WTC11 (cell line): ENCODE data around the gene TMPRSS3. TPM values are rescaled to one million over a fixed set of nuclear protein-coding genes. Genes with fewer than 3 reads are reported as not detected.

Source experiments
- ATAC-seq: fragments of 200-7000 bp; cut with Tn5 transposase; 2 replicates; pipeline ENCODE4 v1.10.0; 2021; ENCODE audit warnings: mild to moderate bottlenecking, moderate library complexity
- CTCF ChIA-PET: fragments of 300-600 bp; sonication (Branson Sonifier 250); formaldehyde crosslinking; loops from one replicate; lab custom pipeline; 2021; ENCODE audit warnings: antibody characterized with exemption; lab: Charles Lee
- POLR2A ChIA-PET: fragments of 350-600 bp; sonication (Branson Sonifier 250); formaldehyde crosslinking; loops from one replicate; lab custom pipeline; 2021; ENCODE audit warnings: antibody characterized with exemption; lab: Charles Lee
- DNase-seq: peaks from one replicate; pipeline ENCODE4 v3.0.0; 2021; ENCODE audit warnings: low spot score
- H3K27ac Mint-ChIP-seq: 2 replicates; pipeline ENCODE4 v1.8.0; 2021; ENCODE audit warnings: mixed read lengths
- H3K27me3 Mint-ChIP-seq: 2 replicates; pipeline ENCODE4 v1.8.0; 2021; ENCODE audit warnings: low read depth, mild to moderate bottlenecking, moderate library complexity, mixed read lengths
- H3K36me3 Mint-ChIP-seq: 2 replicates; pipeline ENCODE4 v1.8.0; 2021; ENCODE audit warnings: mixed read lengths
- H3K4me1 Mint-ChIP-seq: 2 replicates; pipeline ENCODE4 v1.8.0; 2022; ENCODE audit warnings: mixed read lengths
- H3K4me3 Mint-ChIP-seq: 2 replicates; pipeline ENCODE4 v1.8.0; 2021; ENCODE audit warnings: mild to moderate bottlenecking, moderate library complexity, mixed read lengths
- H3K9me3 Mint-ChIP-seq: 2 replicates; pipeline ENCODE4 v1.8.0; 2021; ENCODE audit warnings: mixed read lengths
- ATF1 ChIP-seq: sonication (generic); formaldehyde crosslinking; IDR thresholded peaks from 2 replicates; pipeline ENCODE4 v1.8.1; 2023; ENCODE audit warnings: mild to moderate bottlenecking, moderate library complexity, missing genetic modification reagents
- CREM ChIP-seq: sonication (generic); formaldehyde crosslinking; IDR thresholded peaks from 2 replicates; pipeline ENCODE4 v1.8.1; 2022; ENCODE audit warnings: mild to moderate bottlenecking, missing genetic modification reagents, moderate library complexity
- GTF2I ChIP-seq: fragments of 250-450 bp; sonication (Bioruptor Pico); conservative IDR thresholded peaks from 2 replicates; pipeline ENCODE4 v1.4.0; 2021; ENCODE audit warnings: mild to moderate bottlenecking
- JAZF1 ChIP-seq: fragments of 250-450 bp; sonication (Bioruptor Pico); IDR thresholded peaks from 2 replicates; pipeline ENCODE4 v1.9.0; 2021; ENCODE audit warnings: moderate library complexity, mild to moderate bottlenecking, inconsistent platforms
- NFE2L1 ChIP-seq: sonication (generic); formaldehyde crosslinking; IDR thresholded peaks from 2 replicates; pipeline ENCODE4 v1.8.1; 2023; ENCODE audit warnings: missing genetic modification reagents
- NR1H2 ChIP-seq: sonication (generic); formaldehyde crosslinking; IDR thresholded peaks from 2 replicates; pipeline ENCODE4 v1.9.0; 2021; ENCODE audit warnings: mild to moderate bottlenecking, moderate library complexity, missing genetic modification reagents
- OVOL2 ChIP-seq: fragments of 250-450 bp; sonication (Bioruptor Pico); IDR thresholded peaks from 2 replicates; pipeline ENCODE4 v1.9.0; 2021; ENCODE audit warnings: mild to moderate bottlenecking, borderline replicate concordance
- RORB ChIP-seq: fragments of 250-450 bp; sonication (Bioruptor Pico); IDR thresholded peaks from 2 replicates; pipeline ENCODE4 v1.9.0; 2021; ENCODE audit warnings: mild to moderate bottlenecking
- SP1 ChIP-seq: sonication (generic); formaldehyde crosslinking; conservative IDR thresholded peaks from 2 replicates; pipeline ENCODE4 v1.8.1; 2022; ENCODE audit warnings: missing genetic modification reagents
- TEAD1 ChIP-seq: sonication (generic); formaldehyde crosslinking; IDR thresholded peaks from 2 replicates; pipeline ENCODE4 v1.8.0; 2022; ENCODE audit warnings: mild to moderate bottlenecking, missing genetic modification reagents
- TEAD4 ChIP-seq: sonication (generic); formaldehyde crosslinking; IDR thresholded peaks from 2 replicates; pipeline ENCODE4 v1.8.0; 2022; ENCODE audit warnings: mild to moderate bottlenecking, missing genetic modification reagents
- ZNF423 ChIP-seq: fragments of 250-450 bp; sonication (Bioruptor Pico); IDR thresholded peaks from 2 replicates; pipeline ENCODE4 v2.1.2; 2022; ENCODE audit warnings: mild to moderate bottlenecking, moderate library complexity
- total RNA-seq: library from RNA; stranded (reverse); gene quantifications from 3 replicates; pipeline ENCODE4 v1.2.3, GENCODE V29; 2021
- TF ChIP-seq, protein P1 (sequence below): sonication (generic); formaldehyde crosslinking; IDR thresholded peaks from 2 replicates; pipeline ENCODE4 v1.8.0; 2022; ENCODE audit warnings: missing genetic modification reagents
- TF ChIP-seq, protein P2 (sequence below): sonication (generic); formaldehyde crosslinking; IDR thresholded peaks from 2 replicates; pipeline ENCODE4 v1.8.0; 2022; ENCODE audit warnings: mild to moderate bottlenecking, missing genetic modification reagents
- TF ChIP-seq, protein P3 (sequence below): fragments of 250-450 bp; sonication (Bioruptor Pico); IDR thresholded peaks from 2 replicates; pipeline ENCODE4 v1.9.0; 2021; ENCODE audit warnings: moderate library complexity, mild to moderate bottlenecking, inconsistent platforms, borderline replicate concordance
- TF ChIP-seq, protein P4 (sequence below): sonication (generic); formaldehyde crosslinking; IDR thresholded peaks from 2 replicates; pipeline ENCODE4 v1.8.1; 2023; ENCODE audit warnings: mild to moderate bottlenecking, missing genetic modification reagents, moderate library complexity
- TF ChIP-seq, protein P5 (sequence below): sonication (generic); formaldehyde crosslinking; IDR thresholded peaks from 2 replicates; pipeline ENCODE4 v1.8.1; 2022; ENCODE audit warnings: low read depth, mild to moderate bottlenecking, moderate library complexity, missing genetic modification reagents, borderline replicate concordance
- TF ChIP-seq, protein P6 (sequence below): sonication (generic); formaldehyde crosslinking; conservative IDR thresholded peaks from 2 replicates; pipeline ENCODE4 v1.8.1; 2022; ENCODE audit warnings: mild to moderate bottlenecking, missing genetic modification reagents
- TF ChIP-seq, protein P7 (sequence below): sonication (generic); formaldehyde crosslinking; conservative IDR thresholded peaks from 2 replicates; pipeline ENCODE4 v1.8.1; 2023; ENCODE audit warnings: mild to moderate bottlenecking, low read depth, missing genetic modification reagents, moderate library complexity
- TF ChIP-seq, protein P8 (sequence below): fragments of 250-450 bp; sonication (Bioruptor Pico); IDR thresholded peaks from 2 replicates; pipeline ENCODE4 v2.1.2; 2022; ENCODE audit warnings: mild to moderate bottlenecking, moderate library complexity
- TF ChIP-seq, protein P9 (sequence below): sonication (generic); formaldehyde crosslinking; IDR thresholded peaks from 2 replicates; pipeline ENCODE4 v1.8.0; 2022; ENCODE audit warnings: mild to moderate bottlenecking, missing genetic modification reagents

TMPRSS3 gene
- total RNA-seq, 1 experiment from 2014 or later, result 0.39 TPM

DNA sequence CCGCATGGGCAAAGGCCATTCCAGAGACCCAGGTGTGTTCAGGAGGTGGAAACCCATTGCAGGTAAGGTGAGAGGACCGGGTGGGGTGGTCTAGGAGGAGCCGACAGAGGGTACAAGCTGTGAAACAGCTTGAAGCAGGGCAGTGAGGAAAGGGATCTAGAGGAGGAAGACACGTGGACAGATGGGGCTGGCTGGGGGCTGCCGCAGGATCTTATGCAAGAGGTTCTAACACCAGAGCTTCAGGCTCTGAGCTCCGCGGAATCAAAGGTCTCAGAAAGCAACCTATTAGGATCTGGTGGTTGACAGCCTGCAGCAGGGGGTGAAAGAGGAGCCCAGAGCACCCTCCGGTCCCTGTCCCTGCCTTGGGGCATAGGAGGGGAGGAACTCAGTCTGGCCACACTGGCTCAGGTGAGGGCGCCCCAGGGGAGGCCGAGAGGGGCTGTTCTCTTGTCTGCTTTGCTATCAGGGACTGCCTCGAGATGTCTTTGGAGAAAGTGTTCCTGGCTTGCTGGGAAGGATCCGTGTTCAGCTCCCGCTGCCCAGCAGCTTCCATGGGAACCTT is 31.5 kb downstream of the TMPRSS3 start (continued):
- TF ChIP-seq, protein P1, sequence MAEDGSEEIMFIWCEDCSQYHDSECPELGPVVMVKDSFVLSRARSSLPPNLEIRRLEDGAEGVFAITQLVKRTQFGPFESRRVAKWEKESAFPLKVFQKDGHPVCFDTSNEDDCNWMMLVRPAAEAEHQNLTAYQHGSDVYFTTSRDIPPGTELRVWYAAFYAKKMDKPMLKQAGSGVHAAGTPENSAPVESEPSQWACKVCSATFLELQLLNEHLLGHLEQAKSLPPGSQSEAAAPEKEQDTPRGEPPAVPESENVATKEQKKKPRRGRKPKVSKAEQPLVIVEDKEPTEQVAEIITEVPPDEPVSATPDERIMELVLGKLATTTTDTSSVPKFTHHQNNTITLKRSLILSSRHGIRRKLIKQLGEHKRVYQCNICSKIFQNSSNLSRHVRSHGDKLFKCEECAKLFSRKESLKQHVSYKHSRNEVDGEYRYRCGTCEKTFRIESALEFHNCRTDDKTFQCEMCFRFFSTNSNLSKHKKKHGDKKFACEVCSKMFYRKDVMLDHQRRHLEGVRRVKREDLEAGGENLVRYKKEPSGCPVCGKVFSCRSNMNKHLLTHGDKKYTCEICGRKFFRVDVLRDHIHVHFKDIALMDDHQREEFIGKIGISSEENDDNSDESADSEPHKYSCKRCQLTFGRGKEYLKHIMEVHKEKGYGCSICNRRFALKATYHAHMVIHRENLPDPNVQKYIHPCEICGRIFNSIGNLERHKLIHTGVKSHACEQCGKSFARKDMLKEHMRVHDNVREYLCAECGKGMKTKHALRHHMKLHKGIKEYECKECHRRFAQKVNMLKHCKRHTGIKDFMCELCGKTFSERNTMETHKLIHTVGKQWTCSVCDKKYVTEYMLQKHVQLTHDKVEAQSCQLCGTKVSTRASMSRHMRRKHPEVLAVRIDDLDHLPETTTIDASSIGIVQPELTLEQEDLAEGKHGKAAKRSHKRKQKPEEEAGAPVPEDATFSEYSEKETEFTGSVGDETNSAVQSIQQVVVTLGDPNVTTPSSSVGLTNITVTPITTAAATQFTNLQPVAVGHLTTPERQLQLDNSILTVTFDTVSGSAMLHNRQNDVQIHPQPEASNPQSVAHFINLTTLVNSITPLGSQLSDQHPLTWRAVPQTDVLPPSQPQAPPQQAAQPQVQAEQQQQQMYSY (CRISPR knock-in tag), result no peak
- TF ChIP-seq, protein P2, sequence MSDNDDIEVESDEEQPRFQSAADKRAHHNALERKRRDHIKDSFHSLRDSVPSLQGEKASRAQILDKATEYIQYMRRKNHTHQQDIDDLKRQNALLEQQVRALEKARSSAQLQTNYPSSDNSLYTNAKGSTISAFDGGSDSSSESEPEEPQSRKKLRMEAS, result no peak
- TF ChIP-seq GTF2I, result no peak
- TF ChIP-seq, protein P3, sequence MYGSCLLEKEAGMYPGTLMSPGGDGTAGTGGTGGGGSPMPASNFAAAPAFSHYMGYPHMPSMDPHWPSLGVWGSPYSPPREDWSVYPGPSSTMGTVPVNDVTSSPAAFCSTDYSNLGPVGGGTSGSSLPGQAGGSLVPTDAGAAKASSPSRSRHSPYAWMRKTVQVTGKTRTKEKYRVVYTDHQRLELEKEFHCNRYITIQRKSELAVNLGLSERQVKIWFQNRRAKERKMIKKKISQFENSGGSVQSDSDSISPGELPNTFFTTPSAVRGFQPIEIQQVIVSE (CRISPR knock-in tag), result no peak
- TF ChIP-seq TEAD1 (CRISPR knock-in tag), result no peak

DNA sequence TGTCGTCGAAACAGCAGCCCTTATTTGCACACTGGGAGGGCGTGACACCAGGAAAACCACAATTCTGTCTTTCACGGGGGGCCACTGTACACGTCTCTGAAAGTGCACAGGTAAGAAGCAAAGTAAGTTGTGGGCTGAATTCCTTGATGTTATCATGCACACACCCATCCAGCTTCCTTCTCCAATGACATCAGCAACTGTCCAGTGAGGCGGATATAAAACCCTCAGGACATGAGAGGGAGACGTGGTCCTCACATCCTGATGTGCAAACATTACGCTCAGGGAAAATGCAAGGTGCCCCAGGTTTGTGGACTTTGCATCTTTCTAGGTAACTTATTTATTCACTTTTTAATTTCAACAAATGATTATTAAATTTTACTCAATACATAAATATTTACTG is 32.5 kb downstream of the TMPRSS3 start:
- ATAC-seq (no peak), DNase-seq (no peak)
- Mint-ChIP-seq H3K36me3 (peaks cover 12% of the 10 kb centered on the region), H3K4me3 (no peak overlapping the region)
- no peak for TF ChIP-seq CREM (CRISPR knock-in tag)
- TF ChIP-seq OVOL2 (CRISPR knock-in tag), result no peak
- TF ChIP-seq, protein P4, sequence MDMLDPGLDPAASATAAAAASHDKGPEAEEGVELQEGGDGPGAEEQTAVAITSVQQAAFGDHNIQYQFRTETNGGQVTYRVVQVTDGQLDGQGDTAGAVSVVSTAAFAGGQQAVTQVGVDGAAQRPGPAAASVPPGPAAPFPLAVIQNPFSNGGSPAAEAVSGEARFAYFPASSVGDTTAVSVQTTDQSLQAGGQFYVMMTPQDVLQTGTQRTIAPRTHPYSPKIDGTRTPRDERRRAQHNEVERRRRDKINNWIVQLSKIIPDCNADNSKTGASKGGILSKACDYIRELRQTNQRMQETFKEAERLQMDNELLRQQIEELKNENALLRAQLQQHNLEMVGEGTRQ (CRISPR knock-in tag), result no peak
- TF ChIP-seq SP1, result no peak
- TF ChIP-seq RORB (CRISPR knock-in tag), result no peak
- TF ChIP-seq ZNF423 (CRISPR knock-in tag), result no peak
- TF ChIP-seq, all 79 proteins: peak for 0
- Mint-ChIP-seq H3K27me3 (no peaks in the 10 kb centered on the region; the same call in 1 of the 2 replicates), H3K27ac (no peak overlapping the region), H3K4me1 (peaks cover 2% of the 10 kb centered on the region; the same call in 1 of the 2 replicates), H3K9me3 (peaks cover 20% of the 10 kb centered on the region)
- CTCF ChIA-PET, result interaction anchor here (0.6 kb wide), 1 partner anchor 18 kb away, joined by 3 read pairs; no protein-coding TSS in a partner anchor
- POLR2A ChIA-PET, result no interaction called here

DNA sequence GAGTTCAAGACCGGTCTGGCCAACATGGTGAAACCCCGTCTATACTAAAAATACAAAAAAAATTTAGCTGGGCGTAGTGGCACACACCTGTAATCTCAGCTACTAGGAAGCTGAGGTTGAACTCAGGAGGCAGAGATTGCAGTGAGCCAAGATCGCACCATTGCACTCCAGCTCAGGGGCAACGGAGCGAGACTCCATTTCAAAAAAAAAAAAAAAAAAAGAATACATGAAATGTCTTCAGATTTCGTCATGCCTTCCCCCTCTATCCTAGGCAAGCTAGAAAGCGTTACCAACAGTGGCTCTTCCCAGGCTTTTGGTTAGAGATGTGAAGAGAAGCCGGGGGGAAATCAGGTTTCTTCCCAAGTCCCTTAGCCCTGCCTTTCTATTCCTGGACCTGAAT is 33.2 kb downstream of the TMPRSS3 start:
- no peaks in the 10 kb centered on the region; the same call in 1 of the 2 replicates for H3K27me3 Mint-ChIP-seq
- ChIA-PET CTCF (interaction anchor here (0.6 to 2.3 kb wide), 6 partner anchors 19 to 360 kb away, joined by 3 to 10 read pairs (median 3); no protein-coding TSS in a partner anchor), POLR2A (no interaction called here)
- peaks cover 24% of the 10 kb centered on the region for H3K9me3 Mint-ChIP-seq
- H3K36me3 Mint-ChIP-seq, result peaks cover 12% of the 10 kb centered on the region
- H3K4me3 Mint-ChIP-seq, result no peak overlapping the region
- ATAC-seq (no peak), DNase-seq (no peak)
- peaks cover 2% of the 10 kb centered on the region; the same call in 1 of the 2 replicates for H3K4me1 Mint-ChIP-seq
- H3K27ac Mint-ChIP-seq, result no peak overlapping the region
- TF ChIP-seq, protein P5, sequence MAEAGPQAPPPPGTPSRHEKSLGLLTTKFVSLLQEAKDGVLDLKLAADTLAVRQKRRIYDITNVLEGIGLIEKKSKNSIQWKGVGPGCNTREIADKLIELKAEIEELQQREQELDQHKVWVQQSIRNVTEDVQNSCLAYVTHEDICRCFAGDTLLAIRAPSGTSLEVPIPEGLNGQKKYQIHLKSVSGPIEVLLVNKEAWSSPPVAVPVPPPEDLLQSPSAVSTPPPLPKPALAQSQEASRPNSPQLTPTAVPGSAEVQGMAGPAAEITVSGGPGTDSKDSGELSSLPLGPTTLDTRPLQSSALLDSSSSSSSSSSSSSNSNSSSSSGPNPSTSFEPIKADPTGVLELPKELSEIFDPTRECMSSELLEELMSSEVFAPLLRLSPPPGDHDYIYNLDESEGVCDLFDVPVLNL (CRISPR knock-in tag), result no peak
- TF ChIP-seq ATF1 (CRISPR knock-in tag) (no peak), NR1H2 (no peak), JAZF1 (CRISPR knock-in tag) (no peak), NFE2L1 (CRISPR knock-in tag) (no peak), TEAD4 (no peak)
- TF ChIP-seq, protein P6, sequence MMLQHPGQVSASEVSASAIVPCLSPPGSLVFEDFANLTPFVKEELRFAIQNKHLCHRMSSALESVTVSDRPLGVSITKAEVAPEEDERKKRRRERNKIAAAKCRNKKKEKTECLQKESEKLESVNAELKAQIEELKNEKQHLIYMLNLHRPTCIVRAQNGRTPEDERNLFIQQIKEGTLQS (CRISPR knock-in tag), result no peak
- TF ChIP-seq, protein P7, sequence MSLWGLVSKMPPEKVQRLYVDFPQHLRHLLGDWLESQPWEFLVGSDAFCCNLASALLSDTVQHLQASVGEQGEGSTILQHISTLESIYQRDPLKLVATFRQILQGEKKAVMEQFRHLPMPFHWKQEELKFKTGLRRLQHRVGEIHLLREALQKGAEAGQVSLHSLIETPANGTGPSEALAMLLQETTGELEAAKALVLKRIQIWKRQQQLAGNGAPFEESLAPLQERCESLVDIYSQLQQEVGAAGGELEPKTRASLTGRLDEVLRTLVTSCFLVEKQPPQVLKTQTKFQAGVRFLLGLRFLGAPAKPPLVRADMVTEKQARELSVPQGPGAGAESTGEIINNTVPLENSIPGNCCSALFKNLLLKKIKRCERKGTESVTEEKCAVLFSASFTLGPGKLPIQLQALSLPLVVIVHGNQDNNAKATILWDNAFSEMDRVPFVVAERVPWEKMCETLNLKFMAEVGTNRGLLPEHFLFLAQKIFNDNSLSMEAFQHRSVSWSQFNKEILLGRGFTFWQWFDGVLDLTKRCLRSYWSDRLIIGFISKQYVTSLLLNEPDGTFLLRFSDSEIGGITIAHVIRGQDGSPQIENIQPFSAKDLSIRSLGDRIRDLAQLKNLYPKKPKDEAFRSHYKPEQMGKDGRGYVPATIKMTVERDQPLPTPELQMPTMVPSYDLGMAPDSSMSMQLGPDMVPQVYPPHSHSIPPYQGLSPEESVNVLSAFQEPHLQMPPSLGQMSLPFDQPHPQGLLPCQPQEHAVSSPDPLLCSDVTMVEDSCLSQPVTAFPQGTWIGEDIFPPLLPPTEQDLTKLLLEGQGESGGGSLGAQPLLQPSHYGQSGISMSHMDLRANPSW (CRISPR knock-in tag), result no peak
- TF ChIP-seq, protein P8, sequence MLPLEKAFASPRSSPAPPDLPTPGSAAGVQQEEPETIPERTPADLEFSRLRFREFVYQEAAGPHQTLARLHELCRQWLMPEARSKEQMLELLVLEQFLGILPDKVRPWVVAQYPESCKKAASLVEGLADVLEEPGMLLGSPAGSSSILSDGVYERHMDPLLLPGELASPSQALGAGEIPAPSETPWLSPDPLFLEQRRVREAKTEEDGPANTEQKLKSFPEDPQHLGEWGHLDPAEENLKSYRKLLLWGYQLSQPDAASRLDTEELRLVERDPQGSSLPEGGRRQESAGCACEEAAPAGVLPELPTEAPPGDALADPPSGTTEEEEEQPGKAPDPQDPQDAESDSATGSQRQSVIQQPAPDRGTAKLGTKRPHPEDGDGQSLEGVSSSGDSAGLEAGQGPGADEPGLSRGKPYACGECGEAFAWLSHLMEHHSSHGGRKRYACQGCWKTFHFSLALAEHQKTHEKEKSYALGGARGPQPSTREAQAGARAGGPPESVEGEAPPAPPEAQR, result no peak
- TF ChIP-seq, protein P9, sequence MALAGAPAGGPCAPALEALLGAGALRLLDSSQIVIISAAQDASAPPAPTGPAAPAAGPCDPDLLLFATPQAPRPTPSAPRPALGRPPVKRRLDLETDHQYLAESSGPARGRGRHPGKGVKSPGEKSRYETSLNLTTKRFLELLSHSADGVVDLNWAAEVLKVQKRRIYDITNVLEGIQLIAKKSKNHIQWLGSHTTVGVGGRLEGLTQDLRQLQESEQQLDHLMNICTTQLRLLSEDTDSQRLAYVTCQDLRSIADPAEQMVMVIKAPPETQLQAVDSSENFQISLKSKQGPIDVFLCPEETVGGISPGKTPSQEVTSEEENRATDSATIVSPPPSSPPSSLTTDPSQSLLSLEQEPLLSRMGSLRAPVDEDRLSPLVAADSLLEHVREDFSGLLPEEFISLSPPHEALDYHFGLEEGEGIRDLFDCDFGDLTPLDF, result no peak
